A673 (cell line): ENCODE results near the gene ZNF433. TPM values are rescaled to one million over a fixed set of nuclear protein-coding genes. Genes with fewer than 3 reads are reported as not detected.
"Not testable (repeated sequence)": the region's sequence is repeated elsewhere in the genome, so short reads cannot be mapped to it uniquely, and the experiment has no call there.

Experiments used
- BruUV-seq: library from RNA; stranded (reverse); fragments of 400-500 nt; replicated peaks from 2 replicates; lab custom pipeline; 2021; lab: Mats Ljungman, UMichigan
- CTCF ChIA-PET: fragments of 300-600 bp; sonication (Branson Sonifier 250); formaldehyde crosslinking; loops from one replicate; lab custom pipeline; 2022; ENCODE audit warnings: antibody characterized with exemption; lab: Charles Lee
- POLR2A ChIA-PET: fragments of 300-600 bp; sonication (Branson Sonifier 250); formaldehyde crosslinking; loops from one replicate; lab custom pipeline; 2022; ENCODE audit warnings: antibody characterized with exemption; ENCODE audit not compliant: low non-redundant PET; lab: Charles Lee
- DNase-seq: peaks from one replicate; pipeline ENCODE4 v3.0.0-alpha.2; 2015; ENCODE audit warnings: low spot score
- H3K27ac ChIP-seq: fragments of 200-600 bp; sonication (generic); 2 replicates; pipeline ENCODE4 v1.5.1; 2016; ENCODE audit warnings: mixed run types, low read depth, mild to moderate bottlenecking, mixed read lengths, antibody characterized with exemption, low read length; ENCODE audit not compliant: poor library complexity, severe bottlenecking
- H3K27me3 ChIP-seq: fragments of 200-600 bp; sonication (generic); replicated peaks from 2 replicates; pipeline ENCODE4 v1.6.1; 2017; ENCODE audit warnings: mixed run types, low read depth, mild to moderate bottlenecking, mixed read lengths, antibody characterized with exemption, low read length; ENCODE audit not compliant: insufficient read depth, poor library complexity
- H3K36me3 ChIP-seq: fragments of 200-600 bp; sonication (generic); 2 replicates; pipeline ENCODE4 v1.6.1; 2016; ENCODE audit warnings: mixed run types, mild to moderate bottlenecking, mixed read lengths, antibody characterized with exemption, low read length; ENCODE audit not compliant: insufficient read depth, poor library complexity, severe bottlenecking
- H3K4me1 ChIP-seq: fragments of 200-600 bp; sonication (generic); 2 replicates; pipeline ENCODE4 v1.6.1; 2017; ENCODE audit warnings: mixed run types, mild to moderate bottlenecking, mixed read lengths, antibody characterized with exemption, low read length; ENCODE audit not compliant: insufficient read depth, poor library complexity, severe bottlenecking
- H3K4me3 ChIP-seq: fragments of 200-600 bp; sonication (generic); 2 replicates; pipeline ENCODE4 v1.5.1; 2016; ENCODE audit warnings: low read depth, mixed run types, mild to moderate bottlenecking, mixed read lengths, low read length; ENCODE audit not compliant: poor library complexity, severe bottlenecking
- H3K9me3 ChIP-seq: fragments of 200-600 bp; sonication (generic); 2 replicates; pipeline ENCODE4 v1.6.1; 2016; ENCODE audit warnings: mixed run types, low read depth, mild to moderate bottlenecking, mixed read lengths, antibody characterized with exemption, low read length; ENCODE audit not compliant: poor library complexity, severe bottlenecking
- EZH2 ChIP-seq: fragments of 200-600 bp; sonication (generic); IDR thresholded peaks from 2 replicates; pipeline ENCODE4 v1.6.1; 2017; ENCODE audit warnings: borderline replicate concordance, low read depth, mild to moderate bottlenecking, mixed read lengths, antibody characterized with exemption, low read length; ENCODE audit not compliant: poor library complexity, severe bottlenecking
- intact Hi-C: fragments of 100-400 bp; cut with micrococcal nuclease; formaldehyde crosslinking; loops from one replicate; pipeline ENCODE4 v1.10.0; 2022; ENCODE audit not compliant: unreplicated experiment
- total RNA-seq: library from RNA; stranded (reverse); gene quantifications from 2 replicates; pipeline ENCODE4 v1.2.3, GENCODE V29; 2021
- TF ChIP-seq, protein P1 (sequence below): fragments of 300-800, 200-600 bp; sonication (generic); conservative IDR thresholded peaks from 2 replicates; pipeline ENCODE4 v1.5.1; 2017; ENCODE audit warnings: low read depth, mild to moderate bottlenecking, antibody characterized with exemption, low read length, moderate library complexity, mixed read lengths

The ZNF433 gene
- total RNA-seq, 1 experiment from 2014 or later = 2.2 TPM

DNA sequence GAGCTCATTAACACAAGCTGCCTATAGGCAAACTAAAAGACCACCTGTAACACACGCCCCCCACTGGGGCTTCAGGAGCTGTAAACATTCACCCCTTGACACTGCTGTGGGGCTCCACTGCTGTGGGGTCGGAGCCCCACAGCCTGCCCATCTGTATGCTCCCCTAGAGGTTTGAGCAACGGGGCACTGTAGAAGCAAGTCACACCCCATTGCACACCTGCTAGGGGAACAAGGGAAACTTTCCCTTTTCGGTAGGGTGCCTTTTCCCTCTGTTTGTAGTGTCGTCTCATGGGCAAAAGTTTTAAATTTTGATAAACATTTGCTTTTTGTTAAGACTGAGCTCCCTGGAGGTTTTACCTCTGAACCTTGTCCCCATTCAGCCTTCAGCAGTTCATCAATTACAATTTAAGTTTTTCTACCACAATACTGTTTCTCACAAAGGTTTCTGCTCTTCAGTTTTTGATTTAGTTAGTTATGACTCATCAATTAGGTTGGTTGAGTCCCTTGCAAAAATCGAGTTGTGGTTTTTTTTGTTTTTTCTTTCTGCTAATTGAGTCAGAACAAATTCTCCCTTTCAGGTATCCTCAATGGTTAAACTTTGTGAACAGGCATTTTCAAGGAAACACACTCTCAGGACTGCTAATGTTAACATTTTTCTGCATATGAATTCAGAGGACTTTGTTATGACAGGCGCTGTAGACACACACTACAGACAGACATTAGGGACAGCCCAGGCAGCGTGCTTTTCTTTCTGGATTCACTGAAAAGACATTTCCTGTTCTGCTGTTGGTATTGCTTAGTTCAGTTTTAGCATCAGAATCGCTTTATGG lies 35.1 kb downstream of the ZNF433 start:
- no peak for TF ChIP-seq EZH2
- TF ChIP-seq, protein P1, sequence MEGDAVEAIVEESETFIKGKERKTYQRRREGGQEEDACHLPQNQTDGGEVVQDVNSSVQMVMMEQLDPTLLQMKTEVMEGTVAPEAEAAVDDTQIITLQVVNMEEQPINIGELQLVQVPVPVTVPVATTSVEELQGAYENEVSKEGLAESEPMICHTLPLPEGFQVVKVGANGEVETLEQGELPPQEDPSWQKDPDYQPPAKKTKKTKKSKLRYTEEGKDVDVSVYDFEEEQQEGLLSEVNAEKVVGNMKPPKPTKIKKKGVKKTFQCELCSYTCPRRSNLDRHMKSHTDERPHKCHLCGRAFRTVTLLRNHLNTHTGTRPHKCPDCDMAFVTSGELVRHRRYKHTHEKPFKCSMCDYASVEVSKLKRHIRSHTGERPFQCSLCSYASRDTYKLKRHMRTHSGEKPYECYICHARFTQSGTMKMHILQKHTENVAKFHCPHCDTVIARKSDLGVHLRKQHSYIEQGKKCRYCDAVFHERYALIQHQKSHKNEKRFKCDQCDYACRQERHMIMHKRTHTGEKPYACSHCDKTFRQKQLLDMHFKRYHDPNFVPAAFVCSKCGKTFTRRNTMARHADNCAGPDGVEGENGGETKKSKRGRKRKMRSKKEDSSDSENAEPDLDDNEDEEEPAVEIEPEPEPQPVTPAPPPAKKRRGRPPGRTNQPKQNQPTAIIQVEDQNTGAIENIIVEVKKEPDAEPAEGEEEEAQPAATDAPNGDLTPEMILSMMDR = no peak
- no peak overlapping the region for H3K27ac ChIP-seq
- H3K4me1 ChIP-seq = no peaks in the 10 kb centered on the region
- no TSS peak for BruUV-seq
- ChIA-PET POLR2A (no interaction called here), CTCF (no interaction called here)
- H3K36me3 ChIP-seq = no peaks in the 10 kb centered on the region
- H3K27me3 ChIP-seq = no peaks in the 10 kb centered on the region
- intact Hi-C loops = no loop called here
- no peak for DNase-seq
- H3K9me3 ChIP-seq = no peaks in the 10 kb centered on the region
- H3K4me3 ChIP-seq = no peak overlapping the region

DNA sequence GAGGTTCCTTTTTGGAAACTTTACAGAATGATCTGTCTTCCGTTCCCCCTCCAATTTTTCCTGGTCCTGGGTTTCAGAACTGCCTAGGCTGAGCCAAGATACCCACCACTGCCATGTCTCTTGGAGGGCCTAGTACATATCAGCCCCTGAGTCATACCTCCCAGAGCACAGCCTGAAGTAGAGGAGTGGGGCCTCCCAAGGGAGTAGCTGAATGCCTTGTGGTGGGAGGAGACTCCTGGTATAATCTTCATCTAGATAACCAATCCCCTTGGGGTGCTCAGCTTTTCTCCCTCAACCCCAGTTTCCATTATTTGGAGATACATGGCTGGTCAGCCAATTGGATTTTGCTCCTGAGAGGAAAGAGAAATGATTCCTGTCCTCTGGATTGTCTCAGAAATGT lies 40.3 kb downstream of the ZNF433 start:
- intact Hi-C loops = no loop called here
- no TSS peak for BruUV-seq
- Histone ChIP-seq H3K4me1 (no peaks in the 10 kb centered on the region), H3K27me3 (no peaks in the 10 kb centered on the region), H3K4me3 (no peak overlapping the region), H3K36me3 (no peaks in the 10 kb centered on the region), H3K9me3 (no peaks in the 10 kb centered on the region), H3K27ac (no peak overlapping the region)
- TF ChIP-seq, protein P1 = no peak
- no peak for TF ChIP-seq EZH2
- POLR2A ChIA-PET = no interaction called here
- DNase-seq = peak; percentile 66
- CTCF ChIA-PET = no interaction called here

DNA sequence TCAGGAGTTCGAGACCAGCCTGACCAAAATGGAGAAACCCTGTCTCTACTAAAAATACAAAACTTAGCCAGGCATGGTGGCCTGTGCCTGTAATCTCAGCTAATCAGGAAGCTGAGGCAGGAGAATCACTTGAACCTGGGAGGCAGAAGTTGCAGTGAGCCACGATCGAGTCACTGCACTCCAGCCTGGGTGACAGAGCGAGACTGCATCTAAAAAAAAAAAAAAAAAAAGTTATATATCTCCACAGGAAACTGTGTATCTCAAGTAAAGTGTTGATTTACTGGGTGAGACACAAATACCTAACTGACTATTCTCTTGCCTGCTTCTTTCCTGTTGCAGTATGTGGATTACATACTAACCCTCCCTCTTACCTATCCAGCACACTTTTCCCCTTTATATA lies 43.6 kb downstream of the ZNF433 start:
- intact Hi-C loops, H3K27ac ChIP-seq, H3K36me3 ChIP-seq, H3K4me3 ChIP-seq, H3K9me3 ChIP-seq, H3K27me3 ChIP-seq, H3K4me1 ChIP-seq, DNase-seq, CTCF ChIA-PET, BruUV-seq: not testable (repeated sequence)
- POLR2A ChIA-PET = interaction anchor here (0.5 kb wide), 1 partner anchor 58 kb away, joined by 5 read pairs; no protein-coding TSS in a partner anchor
